Measurements from ENCODE around the gene TRIM33. TPM values are rescaled to one million over a fixed set of nuclear protein-coding genes. Genes with fewer than 3 reads are reported as not detected.
"Not testable (repeated sequence)": the region's sequence is repeated elsewhere in the genome, so short reads cannot be mapped to it uniquely, and the experiment has no call there.

TRIM33 gene
- total RNA-seq, 2 experiments from 2014 or later = 23.1 to 25.0 TPM

DNA sequence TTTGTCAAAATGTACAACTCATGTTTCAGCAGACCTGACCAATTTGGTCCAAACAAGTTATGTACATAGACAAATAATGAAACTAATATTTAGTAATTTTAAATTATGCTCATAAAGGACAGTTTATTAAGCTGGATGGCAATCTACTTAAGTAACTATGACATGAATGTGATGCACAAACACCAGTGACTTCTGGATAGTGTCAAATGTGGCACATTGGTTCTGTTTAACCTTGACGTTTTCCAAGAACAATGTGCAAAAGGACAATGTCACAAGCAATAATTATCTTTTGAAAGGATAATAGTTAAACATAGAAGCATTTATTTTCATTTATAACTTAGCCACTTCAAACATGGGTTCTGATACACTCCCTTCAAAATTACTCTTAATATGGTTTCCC, 80.0 kb downstream of the TRIM33 start:
- Mint-ChIP-seq H3K4me3 (no peak overlapping the region), H3K36me3 (ENCODE audit: low read depth) (peaks cover 8% of the 10 kb centered on the region), H3K4me1 (ENCODE audit: low read depth) (peaks cover 4% of the 10 kb centered on the region), H3K27ac (no peak overlapping the region), H3K9me3 (no peaks in the 10 kb centered on the region), H3K27me3 (ENCODE audit: low read depth) (no peaks in the 10 kb centered on the region)
- intact Hi-C loops (cut with micrococcal nuclease) = no loop called here
- no peak for DNase-seq
- CTCF ChIA-PET = no interaction called here

- peak; percentile 16 for DNase-seq
- CTCF ChIA-PET = interaction anchor here (0.9 to 1.7 kb wide), 6 partner anchors 10 to 145 kb away, joined by 3 to 10 read pairs (median 4); no protein-coding TSS in a partner anchor
- H3K4me3 Mint-ChIP-seq = no peak overlapping the region
- H3K36me3 Mint-ChIP-seq (ENCODE audit: low read depth) = peaks cover 17% of the 10 kb centered on the region
- no peaks in the 10 kb centered on the region for H3K4me1 Mint-ChIP-seq (ENCODE audit: low read depth)
- H3K27me3 Mint-ChIP-seq (ENCODE audit: low read depth) = no peaks in the 10 kb centered on the region
- intact Hi-C loops (cut with micrococcal nuclease) = loop anchor here (1.0 kb wide), 1 partner anchor 82 kb away; no protein-coding TSS in a partner anchor
- H3K27ac Mint-ChIP-seq = no peak overlapping the region
- no peaks in the 10 kb centered on the region for H3K9me3 Mint-ChIP-seq
Observed at GRCh38 chr1:114428083-114428754, 82.8 kb downstream of the TRIM33 start.

DNA sequence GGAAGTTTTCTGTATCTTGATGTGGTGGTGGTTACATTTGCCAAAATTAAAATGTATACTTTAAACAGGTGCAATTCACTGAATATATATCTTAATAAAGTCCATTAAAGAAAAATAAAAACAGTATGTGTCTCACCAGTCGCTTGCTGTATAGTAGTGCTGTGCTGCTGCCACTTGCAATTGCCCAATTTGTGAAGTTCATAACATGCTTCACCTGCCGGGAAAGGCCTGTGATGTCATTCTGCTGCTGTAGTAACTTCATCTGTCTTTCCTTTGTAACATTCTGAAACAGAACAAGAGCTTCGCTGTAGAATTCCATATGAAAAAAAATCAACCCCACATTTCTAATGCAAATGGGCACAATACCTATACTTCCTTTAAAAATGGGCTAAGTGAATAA, 83.4 kb downstream of the TRIM33 start:
- CTCF ChIA-PET = interaction anchor here (0.9 to 1.7 kb wide), 4 partner anchors 20 to 145 kb away, joined by 3 to 10 read pairs (median 4); no protein-coding TSS in a partner anchor
- Mint-ChIP-seq H3K27me3 (ENCODE audit: low read depth) (no peaks in the 10 kb centered on the region), H3K9me3 (no peaks in the 10 kb centered on the region), H3K4me3 (no peak overlapping the region), H3K27ac (no peak overlapping the region), H3K4me1 (ENCODE audit: low read depth) (no peaks in the 10 kb centered on the region), H3K36me3 (ENCODE audit: low read depth) (peaks cover 16% of the 10 kb centered on the region)
- DNase-seq = no peak
- intact Hi-C loops (cut with micrococcal nuclease) = loop anchor here (1.0 kb wide), 1 partner anchor 81 kb away; no protein-coding TSS in a partner anchor

- CTCF ChIA-PET = interaction anchor here (0.6 to 1.2 kb wide), 4 partner anchors 16 to 531 kb away, joined by 3 to 7 read pairs (median 4); no protein-coding TSS in a partner anchor
- Mint-ChIP-seq H3K27ac (no peak overlapping the region), H3K36me3 (ENCODE audit: low read depth) (peaks cover 44% of the 10 kb centered on the region), H3K9me3 (no peaks in the 10 kb centered on the region), H3K27me3 (ENCODE audit: low read depth) (no peaks in the 10 kb centered on the region), H3K4me3 (no peak overlapping the region), H3K4me1 (ENCODE audit: low read depth) (peaks cover 2% of the 10 kb centered on the region)
- intact Hi-C loops (cut with micrococcal nuclease) = no loop called here
- DNase-seq = no peak
Observed at GRCh38 chr1:114423455-114423854, 87.5 kb downstream of the TRIM33 start.

- DNase-seq; H3K4me3 Mint-ChIP-seq; H3K27me3 Mint-ChIP-seq (ENCODE audit: low read depth); intact Hi-C loops (cut with micrococcal nuclease); H3K27ac Mint-ChIP-seq; H3K4me1 Mint-ChIP-seq (ENCODE audit: low read depth); H3K9me3 Mint-ChIP-seq; CTCF ChIA-PET: not testable (repeated sequence)
- peaks cover 44% of the 10 kb centered on the region for H3K36me3 Mint-ChIP-seq (ENCODE audit: low read depth)
Observed at GRCh38 chr1:114418948-114419347, 92.1 kb downstream of the TRIM33 start.

DNA sequence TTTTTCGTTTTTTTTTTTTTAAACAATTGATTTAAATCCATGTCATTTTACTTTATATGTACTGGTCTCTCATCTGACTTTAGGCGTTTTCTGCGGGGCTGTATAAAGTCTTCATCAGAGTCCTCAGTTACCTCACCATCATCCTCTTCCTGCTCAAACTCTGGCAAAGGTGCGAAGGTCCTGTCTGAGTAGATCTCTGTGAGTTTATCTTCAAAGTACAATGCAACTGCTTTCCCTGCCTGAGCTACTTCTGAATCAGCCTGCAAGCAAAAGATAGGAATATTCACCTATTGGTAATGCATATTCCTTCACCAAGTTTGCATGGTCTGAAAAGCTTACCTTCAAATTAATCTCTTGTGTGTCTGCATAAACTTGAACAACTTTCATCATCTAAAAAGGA, 113.4 kb downstream of the TRIM33 start:
- intact Hi-C loops (cut with micrococcal nuclease) = no loop called here
- Mint-ChIP-seq H3K4me1 (ENCODE audit: low read depth) (no peaks in the 10 kb centered on the region), H3K36me3 (ENCODE audit: low read depth) (peaks cover 43% of the 10 kb centered on the region), H3K27ac (no peak overlapping the region), H3K27me3 (ENCODE audit: low read depth) (no peaks in the 10 kb centered on the region), H3K9me3 (no peaks in the 10 kb centered on the region), H3K4me3 (no peak overlapping the region)
- no peak for DNase-seq
- CTCF ChIA-PET = no interaction called here

DNA sequence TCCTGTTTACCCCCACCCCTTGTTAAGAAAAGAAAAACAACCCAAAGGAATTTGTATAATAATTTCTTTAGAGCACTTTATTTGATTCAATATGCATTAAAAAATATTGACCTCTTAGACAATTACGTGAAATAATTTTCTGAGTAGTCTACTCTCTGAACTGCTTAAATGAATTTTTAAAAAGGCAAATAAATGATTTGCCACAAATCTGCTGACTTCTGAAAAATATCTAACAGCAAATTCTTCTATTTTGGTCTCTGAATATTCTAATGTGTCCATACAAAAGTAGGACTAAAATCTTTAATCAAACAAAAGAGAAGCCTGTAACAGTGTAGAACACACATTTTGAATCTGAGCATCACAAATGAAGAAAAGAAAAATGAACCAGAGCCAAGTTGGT, 115.1 kb downstream of the TRIM33 start:
- DNase-seq = no peak
- intact Hi-C loops (cut with micrococcal nuclease) = no loop called here
- Mint-ChIP-seq H3K4me3 (no peak overlapping the region), H3K9me3 (no peaks in the 10 kb centered on the region), H3K36me3 (ENCODE audit: low read depth) (peaks cover 47% of the 10 kb centered on the region), H3K27me3 (ENCODE audit: low read depth) (no peaks in the 10 kb centered on the region), H3K27ac (no peak overlapping the region), H3K4me1 (ENCODE audit: low read depth) (peaks cover 4% of the 10 kb centered on the region)
- CTCF ChIA-PET = no interaction called here

DNA sequence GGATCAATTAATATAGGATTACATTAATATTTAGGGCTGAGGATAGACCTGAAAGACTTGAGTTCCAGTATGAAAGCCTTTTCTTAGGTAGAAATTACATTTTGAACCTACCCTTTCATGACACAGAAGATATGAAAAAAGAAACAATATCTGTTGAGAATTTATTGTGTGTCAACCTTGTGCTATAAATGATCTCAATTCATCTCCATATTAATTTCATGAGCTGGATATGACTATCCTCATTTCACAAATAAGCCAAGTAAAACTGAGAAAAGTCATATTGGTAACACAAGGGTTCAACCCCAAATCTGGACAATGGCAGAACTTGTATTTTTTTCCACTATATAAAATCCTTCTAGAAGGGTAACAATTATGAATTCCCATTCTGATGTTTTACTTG, 120.0 kb downstream of the TRIM33 start:
- Mint-ChIP-seq H3K9me3 (peaks cover 20% of the 10 kb centered on the region), H3K4me1 (ENCODE audit: low read depth) (peaks cover 4% of the 10 kb centered on the region), H3K27ac (no peak overlapping the region), H3K36me3 (ENCODE audit: low read depth) (peaks cover 24% of the 10 kb centered on the region), H3K27me3 (ENCODE audit: low read depth) (no peaks in the 10 kb centered on the region), H3K4me3 (no peak overlapping the region)
- DNase-seq = no peak
- CTCF ChIA-PET = no interaction called here
- intact Hi-C loops (cut with micrococcal nuclease) = no loop called here

DNA sequence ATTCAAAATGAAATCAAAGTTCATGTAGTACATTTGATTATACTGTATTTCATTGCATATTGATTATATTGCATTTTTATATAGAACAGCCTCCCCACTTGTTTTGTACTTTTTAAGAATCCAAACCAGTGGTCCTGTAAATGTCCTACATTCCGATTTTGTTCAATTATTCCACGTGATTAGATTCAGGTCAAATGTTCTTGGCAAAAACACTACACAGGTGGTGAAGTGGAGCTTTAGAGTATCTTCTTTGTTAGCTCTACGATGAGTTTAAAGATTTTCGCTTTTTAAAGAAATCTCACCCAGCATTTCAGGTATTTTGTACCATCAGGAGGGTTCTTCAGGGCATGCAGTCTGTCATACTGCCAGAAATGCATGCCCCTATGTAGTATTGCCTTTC, 120.6 kb downstream of the TRIM33 start:
- peaks cover 23% of the 10 kb centered on the region for H3K9me3 Mint-ChIP-seq
- intact Hi-C loops (cut with micrococcal nuclease) = no loop called here
- CTCF ChIA-PET = no interaction called here

GRCh38 chr1:114388432-114389003, 122.5 kb downstream of the TRIM33 start:
- H3K9me3 Mint-ChIP-seq = peaks cover 31% of the 10 kb centered on the region
- peaks cover 12% of the 10 kb centered on the region for H3K36me3 Mint-ChIP-seq (ENCODE audit: low read depth)
- no peak overlapping the region for H3K4me3 Mint-ChIP-seq
- CTCF ChIA-PET = no interaction called here
- no peaks in the 10 kb centered on the region for H3K27me3 Mint-ChIP-seq (ENCODE audit: low read depth)
- H3K4me1 Mint-ChIP-seq (ENCODE audit: low read depth) = peaks cover 4% of the 10 kb centered on the region
- no peak for DNase-seq
- intact Hi-C loops (cut with micrococcal nuclease) = no loop called here
- H3K27ac Mint-ChIP-seq = no peak overlapping the region

More for the DNA sequence above, 120.6 kb downstream of the TRIM33 start:
- Mint-ChIP-seq H3K4me3 (no peak overlapping the region), H3K27ac (no peak overlapping the region), H3K36me3 (ENCODE audit: low read depth) (peaks cover 22% of the 10 kb centered on the region), H3K27me3 (ENCODE audit: low read depth) (no peaks in the 10 kb centered on the region), H3K4me1 (ENCODE audit: low read depth) (peaks cover 4% of the 10 kb centered on the region)
- DNase-seq = no peak

DNA sequence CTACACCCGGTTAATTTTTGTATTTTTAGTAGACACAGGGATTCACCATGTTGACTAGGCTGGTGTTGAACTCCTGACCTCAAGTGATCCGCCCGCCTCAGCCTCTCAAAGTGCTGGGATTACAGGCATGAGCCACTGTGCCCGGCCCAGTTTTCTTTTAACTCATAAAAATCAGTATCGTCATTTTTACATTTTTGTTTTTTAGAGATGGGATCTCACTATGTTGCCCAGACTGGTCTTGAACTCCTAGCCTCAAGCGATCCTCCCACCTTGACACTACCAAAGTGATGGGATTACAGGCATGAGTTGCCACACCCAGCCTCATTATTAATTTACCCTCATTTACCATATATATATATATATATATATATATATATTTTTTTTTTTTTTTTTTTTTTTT, 123.4 kb downstream of the TRIM33 start:
- DNase-seq; H3K27ac Mint-ChIP-seq; H3K27me3 Mint-ChIP-seq (ENCODE audit: low read depth); H3K4me3 Mint-ChIP-seq; intact Hi-C loops (cut with micrococcal nuclease); H3K4me1 Mint-ChIP-seq (ENCODE audit: low read depth): not testable (repeated sequence)
- Mint-ChIP-seq H3K9me3 (peaks cover 35% of the 10 kb centered on the region), H3K36me3 (ENCODE audit: low read depth) (peaks cover 12% of the 10 kb centered on the region)
- CTCF ChIA-PET = interaction anchor here (1.3 kb wide), 1 partner anchor 41 kb away, joined by 5 read pairs; no protein-coding TSS in a partner anchor

DNA sequence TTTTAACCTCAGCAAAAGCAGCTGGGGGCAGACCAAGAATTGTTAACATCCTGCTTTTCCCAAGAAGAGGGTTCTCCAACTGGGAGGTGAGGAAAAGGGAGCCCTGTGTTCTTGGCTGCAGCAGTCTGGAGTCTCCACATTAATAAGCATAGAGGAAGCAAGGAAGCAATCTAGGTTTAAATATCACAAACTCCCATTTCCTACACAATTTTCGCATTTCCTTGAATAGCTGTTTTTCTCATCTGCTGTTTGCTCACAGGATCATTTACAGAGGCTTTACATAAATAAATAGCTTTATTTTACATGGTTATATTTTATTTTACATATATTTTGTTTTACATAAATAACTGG, 124.0 kb downstream of the TRIM33 start:
- Mint-ChIP-seq H3K27ac (no peak overlapping the region), H3K27me3 (ENCODE audit: low read depth) (no peaks in the 10 kb centered on the region), H3K36me3 (ENCODE audit: low read depth) (peaks cover 9% of the 10 kb centered on the region), H3K4me3 (no peak overlapping the region), H3K4me1 (ENCODE audit: low read depth) (peaks cover 4% of the 10 kb centered on the region), H3K9me3 (peaks cover 35% of the 10 kb centered on the region)
- intact Hi-C loops (cut with micrococcal nuclease) = no loop called here
- DNase-seq = no peak
- CTCF ChIA-PET = interaction anchor here (0.6 to 1.3 kb wide), 2 partner anchors 40 to 48 kb away, joined by 3 to 5 read pairs; no protein-coding TSS in a partner anchor
